SHP77 treated with DMSO at 0.1 percent for 48 hours (cell line): ENCODE measurements around the gene CNTNAP4.

Source experiments
- DNase-seq: peaks from one replicate; lab custom pipeline; 2025; lab: John Stamatoyannopoulos, UW

Gene CNTNAP4

DNA sequence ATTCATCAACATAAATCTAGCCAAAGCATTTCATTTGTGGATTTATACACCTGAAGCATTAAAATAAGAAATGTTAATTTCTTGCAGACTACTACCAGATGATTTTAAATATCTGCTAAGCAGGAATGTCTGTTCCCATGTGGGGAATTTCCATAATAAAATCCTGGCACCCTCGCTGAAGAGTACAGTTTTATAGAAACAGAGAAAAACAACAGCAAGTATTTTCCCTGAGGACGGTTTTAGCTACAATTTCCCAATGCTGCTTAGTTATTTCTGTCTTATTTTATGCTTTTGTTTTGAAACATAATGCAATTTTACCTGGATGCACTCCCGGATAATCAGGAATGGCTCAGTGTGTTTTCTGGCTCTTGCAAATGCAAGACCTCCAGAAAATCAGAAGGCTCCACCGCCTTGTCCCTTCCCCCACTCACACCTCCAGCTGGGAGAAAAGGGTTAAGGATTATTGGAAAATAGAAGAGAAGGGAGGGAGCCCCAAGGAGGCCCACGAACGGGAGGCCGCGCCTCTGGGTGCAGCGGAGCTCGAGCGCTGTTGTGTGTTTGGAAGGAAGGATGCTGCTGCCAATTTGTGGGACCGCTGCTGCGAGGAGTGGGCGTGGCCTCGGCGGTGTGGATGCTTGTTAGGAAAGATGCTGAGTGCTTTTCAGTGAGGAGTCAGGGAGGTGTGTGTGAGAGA, at the start of gene CNTNAP4:
Gene CNTNAP4, plus strand, starts transcription at position 657 of the 694 bp plus-strand sequence. CDS start 262 bp downstream, outside the sequence.
- DNase-seq = no peak

DNA sequence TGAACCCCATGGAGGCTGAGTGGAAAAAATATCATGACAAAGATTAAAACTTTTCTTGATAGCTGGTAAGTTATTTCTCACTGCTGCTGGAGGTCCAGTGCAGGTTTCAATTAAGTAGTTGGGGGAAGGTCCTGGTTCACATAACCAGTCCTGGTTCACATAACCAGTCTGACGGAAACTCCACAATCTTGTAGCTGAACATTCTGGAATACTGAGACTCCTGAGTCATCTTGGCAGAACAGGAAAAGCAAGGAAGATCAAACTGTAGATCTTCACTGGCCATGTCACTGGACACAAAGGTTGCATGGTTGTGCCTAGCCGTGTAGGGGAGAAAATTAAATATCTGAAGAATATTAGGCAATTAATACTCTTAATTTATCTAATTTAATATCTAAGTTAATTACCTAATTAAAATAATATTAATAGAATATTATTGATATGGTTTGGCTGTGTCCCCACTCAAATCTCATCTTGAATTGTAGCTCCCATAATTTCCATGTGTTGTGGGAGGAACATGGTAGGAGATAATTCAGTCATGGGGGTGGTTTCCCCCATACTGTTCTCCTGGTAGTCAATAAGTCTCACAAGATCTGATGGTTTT, 48.6 kb upstream of the CNTNAP4 start:
- no peak for DNase-seq

DNA sequence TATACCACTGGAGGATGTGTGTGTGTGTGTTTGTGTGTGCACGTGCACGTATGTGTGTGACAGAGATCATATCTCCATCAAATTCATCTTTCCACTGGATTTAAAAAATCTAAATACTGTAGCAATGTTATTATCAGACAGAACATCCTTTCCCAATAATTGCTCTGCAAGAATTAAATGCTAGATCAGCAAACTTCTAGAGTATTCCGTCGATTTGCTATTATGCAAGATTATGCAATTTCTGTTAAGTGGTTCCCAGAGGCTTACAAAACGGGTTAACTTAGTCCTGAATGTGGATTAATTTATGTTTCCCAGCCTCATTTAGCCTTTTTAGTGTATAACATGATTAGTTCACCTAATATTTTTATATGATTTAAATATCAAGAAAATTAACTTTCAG, 44.5 kb upstream of the CNTNAP4 start:
- DNase-seq = no peak

DNA sequence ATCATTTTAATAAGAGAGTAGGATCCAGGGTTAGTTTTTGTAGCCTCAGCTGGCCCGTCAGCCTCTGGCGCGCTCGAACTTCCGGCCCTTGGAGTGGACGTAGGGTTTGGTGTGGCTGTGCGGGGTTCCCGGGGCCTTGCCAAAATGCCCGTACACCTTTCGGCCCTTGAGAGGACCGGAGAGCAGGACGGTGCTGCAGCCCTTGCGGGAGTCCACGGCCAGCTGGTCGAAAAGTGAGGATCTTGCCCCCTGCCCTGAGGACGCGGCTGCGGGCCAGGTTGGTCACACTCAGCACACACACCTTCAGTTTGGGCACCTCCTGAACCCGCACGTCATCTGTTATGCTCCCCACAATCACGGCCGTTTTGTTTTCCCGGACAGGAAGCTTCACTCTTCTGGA, 42.2 kb upstream of the CNTNAP4 start:
- DNase-seq = peak; percentile 92

DNA sequence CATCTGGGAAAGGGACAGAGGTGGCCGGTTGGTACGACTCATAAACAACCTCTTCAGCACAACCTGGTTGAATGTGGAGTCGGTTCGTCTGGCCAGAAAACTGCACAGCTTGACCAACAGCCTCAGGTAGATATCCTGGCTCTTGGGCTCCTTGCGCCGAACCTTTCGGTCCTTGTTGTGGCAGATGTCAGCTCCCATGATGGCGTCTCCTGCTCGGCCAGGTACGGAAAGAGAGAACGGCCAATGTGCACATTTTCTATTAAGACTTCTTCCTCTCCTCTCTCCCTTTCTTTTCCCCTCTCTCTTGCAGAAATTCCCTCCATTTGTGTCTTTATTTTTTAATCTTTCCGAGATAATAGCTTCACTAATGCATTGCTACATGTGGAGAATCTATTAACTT, 41.8 kb upstream of the CNTNAP4 start:
- DNase-seq = peak; percentile 85

DNA sequence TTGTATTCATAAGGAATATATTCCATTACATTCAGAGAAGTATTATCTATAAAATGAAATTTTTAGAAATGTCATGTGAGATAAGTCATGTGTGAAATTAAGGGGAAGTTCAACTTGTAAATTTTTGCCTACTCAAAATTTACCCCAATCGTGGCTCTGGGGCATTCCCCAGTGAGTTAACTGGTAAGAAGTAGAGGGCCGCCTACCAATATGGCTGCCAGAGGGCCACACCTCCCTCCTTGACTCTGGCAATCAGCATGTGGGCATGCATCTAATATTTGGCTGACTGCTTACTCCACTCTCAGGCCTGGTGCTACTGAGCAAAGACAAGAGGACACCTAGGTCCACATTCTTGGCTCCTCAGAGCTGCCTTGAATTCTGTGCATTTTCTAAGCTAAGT, 39.7 kb upstream of the CNTNAP4 start:
- DNase-seq = no peak

DNA sequence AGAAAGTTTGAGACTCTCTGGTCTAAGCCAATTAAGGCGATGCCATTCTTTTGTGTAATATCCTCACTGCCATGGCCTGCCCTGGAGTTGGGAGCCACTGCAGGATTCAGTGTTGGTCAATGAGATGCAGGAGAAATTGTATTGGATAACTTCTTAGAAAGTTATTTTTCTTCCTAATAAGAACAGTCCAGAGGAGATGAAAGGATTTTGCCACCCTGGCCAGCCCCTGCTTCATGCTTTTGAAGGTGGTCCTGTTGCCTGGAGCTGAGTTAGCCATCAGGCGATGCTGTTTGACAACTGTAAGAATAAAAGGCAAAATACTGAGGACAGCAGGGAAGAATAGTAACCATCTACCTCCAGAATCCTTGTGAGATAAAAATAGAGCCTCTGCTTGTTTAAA, 35.4 kb upstream of the CNTNAP4 start:
- DNase-seq = no peak

DNA sequence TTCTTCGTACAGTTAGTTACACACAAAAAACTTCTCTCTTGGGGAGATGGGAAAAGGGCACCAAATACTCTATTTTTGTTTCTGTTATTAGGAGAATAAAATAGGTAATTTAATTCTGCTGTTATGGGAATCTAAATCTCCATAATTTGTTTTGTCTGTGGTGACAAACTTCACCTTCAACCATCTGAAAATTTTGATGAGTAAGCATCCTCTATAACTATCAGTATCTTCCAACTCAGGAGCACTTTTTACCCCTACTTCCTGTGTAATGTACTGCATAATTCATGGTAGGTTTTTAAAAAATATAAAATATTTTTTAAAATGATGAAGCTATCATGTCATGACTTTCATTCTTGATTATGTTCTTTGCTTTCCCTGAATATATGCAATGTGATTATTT, 33.6 kb upstream of the CNTNAP4 start:
- no peak for DNase-seq

DNA sequence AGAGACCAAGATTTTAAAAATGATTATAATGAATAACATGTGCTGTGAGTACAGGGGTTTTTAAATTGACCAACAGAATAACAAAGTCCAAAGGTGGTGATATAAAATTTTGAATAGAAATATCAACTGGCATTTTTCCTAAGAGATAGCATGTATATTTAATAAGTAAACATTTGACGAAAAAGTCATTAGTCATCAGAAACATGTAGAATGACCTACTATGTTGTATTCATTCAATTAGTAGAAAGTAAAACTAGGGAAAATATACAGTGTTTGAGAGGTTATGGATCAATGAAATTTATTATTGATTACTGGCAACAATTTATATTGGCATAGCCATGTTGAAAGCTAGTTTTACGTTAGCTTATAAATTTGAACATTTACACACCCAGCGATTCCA, 30.6 kb upstream of the CNTNAP4 start:
- no peak for DNase-seq

DNA sequence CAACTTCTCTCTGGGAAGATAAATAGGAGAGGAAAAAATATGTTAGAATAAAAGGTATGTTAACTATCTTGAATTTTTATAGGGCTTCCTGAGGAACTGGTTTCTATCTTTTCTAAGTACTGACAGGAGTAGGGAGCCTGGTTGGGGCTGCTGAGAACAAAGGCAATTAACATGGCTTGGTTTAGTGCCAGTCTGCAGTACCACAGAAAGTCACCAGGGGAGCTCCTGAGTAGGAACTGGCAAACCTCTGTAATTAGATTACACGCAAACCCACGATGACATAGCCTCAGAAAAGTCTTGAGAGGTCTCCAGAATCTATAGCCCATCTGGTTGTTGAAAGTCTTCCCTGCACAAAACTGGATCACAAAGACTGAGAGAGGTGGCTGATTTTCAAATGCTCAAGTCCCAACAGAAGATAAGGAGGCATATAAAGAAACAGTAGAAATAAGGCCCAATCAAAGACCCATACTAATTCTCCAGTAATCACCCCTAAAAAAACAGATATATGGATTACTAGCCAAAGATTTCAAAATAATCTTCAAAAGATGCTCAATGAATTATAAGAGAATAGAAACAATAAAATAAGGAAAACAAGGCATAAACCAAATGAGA, 11.7 kb upstream of the CNTNAP4 start:
- DNase-seq = peak; percentile 12

DNA sequence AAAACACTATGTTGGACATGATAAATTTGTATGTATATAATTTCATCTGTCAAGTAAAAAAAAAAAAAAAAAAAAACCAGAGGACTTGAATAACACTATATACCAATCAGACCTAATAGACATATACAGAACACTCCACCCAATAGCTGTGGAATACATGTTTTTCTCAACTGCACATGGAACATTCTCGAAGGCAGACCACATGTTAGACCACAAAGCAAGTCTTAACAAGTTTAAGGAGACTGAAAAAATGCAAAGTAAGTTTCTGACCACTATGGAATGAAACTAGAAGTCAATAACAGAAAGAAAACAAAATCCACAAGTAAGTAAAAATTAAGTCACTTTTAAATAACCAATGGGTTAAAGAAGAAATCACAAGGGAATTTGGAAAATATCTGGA, 8.4 kb upstream of the CNTNAP4 start:
- DNase-seq = no peak

DNA sequence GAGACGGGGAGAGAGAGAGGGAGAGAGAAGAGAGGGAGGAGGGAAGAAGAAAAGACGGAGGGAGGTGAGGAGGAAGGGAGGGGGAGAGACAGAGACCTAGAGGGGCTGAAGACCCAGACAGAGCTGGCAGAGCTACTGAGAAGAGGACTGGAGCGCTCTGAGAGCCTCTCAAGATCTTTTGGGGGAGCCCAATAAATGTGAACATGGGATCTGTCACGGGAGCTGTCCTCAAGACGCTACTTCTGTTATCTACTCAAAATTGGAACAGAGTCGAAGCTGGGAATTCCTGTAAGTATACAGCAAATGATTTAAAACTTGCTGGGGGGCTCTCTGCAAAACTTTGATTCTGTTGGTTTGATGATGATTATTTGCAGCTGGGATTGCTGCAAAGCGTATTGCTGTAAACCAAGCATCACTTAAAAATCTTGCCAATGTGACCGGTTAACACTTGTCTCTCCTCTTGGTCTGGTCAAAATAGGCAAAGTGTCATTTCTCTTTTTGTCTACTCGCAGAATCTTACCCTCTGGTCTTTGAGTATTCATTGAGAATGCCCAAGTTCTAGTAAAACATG, 344 bp downstream of the CNTNAP4 start:
- DNase-seq = no peak

DNA sequence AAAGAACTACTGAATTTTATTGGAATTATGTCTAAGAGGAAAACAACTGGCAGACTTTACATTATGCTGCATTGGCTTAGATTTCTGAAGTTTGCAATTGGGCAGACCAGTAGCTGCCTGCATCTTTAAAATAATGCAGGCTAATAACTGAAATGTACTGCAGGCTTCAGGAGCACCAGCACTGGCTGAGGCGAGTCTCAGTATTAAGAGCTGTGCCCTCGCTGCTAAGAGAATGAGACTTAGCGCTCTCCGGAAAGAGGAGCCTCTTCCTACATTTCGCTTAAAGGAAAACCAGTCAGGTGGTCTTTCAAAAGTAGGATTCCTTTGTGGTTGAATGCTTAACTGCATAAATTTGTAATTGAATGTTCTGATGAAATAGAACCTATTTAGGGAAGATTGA, 885 bp downstream of the CNTNAP4 start:
- DNase-seq = no peak

DNA sequence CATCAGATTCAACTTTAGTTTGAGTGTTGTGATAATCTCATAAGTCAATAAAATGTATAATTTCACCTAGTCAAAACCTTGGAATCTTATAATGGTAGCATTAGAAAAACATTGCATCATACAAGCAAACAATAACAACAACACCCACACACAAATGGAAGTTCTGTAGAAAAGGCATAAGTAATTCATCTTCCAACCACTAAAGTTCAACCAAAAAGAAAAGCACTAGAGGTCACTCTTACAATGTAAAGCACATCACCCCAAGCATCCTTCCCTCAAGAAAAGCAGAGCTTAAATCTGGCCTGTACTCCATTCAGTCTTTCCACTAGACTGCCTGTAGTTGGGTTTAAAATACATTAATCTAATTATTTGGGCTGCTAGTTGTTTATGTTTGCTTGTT, 1.8 kb downstream of the CNTNAP4 start:
- DNase-seq = peak; percentile 2

DNA sequence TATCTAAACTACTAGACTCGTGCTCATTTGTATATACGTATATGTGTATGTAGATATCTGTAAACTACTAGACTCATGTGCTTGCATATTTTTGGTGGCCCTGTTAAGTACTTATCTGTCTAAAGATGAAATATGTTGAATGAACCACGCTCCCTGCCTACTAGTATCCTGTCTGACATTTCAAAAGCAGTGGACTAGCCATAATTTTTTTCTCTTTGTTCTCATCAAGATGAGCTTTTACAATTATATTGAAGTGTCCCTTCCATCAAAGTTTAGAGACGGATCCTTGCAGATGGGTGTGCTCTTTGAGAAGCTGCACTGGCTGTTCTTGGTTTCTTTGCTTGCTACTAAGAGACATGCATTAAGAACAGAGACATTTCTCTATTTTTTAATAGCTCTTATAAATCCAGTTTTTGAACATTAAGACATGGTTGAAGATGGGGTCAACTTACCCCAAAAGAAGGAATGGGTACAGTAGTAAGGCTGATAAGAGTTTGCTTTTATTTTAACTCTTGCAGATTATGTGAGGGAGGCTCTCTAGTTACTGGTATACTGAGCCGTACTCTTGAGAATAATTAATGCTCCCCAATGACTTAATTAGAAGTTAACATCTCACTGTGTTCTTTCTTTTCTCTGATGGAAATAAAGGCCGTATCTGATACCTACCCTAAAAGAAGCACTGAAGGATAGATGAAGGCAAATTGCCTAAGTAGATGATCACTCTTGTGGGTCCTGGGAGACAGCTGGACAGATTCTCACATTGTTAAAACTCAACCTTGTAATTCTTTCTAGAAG, 3.4 kb downstream of the CNTNAP4 start:
- DNase-seq = no peak

DNA sequence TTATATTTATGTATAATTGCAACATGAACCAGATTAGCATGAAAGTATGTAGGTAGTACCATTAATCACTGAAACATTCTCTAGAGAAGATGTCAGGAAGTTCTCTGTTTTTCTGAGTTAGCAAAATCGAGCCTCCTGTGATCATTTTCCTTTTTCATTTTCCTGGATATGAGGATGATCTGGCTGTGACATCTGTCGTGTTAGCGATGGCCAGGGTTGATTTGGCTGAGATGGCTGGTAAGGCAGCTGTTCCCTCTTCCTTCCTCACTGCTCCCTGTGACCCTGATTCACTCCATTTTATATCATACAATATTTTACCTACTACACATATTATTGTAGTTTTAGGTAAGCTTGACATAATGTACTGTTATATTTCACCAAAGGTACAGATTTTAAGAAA, 10.3 kb downstream of the CNTNAP4 start:
- DNase-seq = no peak

DNA sequence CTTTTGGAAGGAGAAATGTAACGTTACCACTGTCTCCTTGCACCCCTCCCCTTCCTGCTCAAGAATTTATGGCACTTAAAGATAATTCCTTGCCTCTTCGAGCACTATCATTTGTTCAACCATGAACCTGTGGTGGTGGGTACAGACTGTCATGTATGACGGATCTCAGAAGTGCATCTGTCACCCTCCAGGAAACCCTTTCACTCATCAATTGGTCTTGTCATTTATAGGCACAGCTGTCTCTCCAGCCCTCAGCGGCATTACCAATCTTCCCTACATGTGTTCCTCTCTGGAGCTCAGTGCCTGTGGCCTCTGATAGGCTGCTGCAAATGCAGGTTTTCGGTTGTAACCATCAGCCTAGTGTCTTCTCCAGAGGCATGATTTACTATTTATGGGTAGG, 15.0 kb downstream of the CNTNAP4 start:
- DNase-seq = no peak

DNA sequence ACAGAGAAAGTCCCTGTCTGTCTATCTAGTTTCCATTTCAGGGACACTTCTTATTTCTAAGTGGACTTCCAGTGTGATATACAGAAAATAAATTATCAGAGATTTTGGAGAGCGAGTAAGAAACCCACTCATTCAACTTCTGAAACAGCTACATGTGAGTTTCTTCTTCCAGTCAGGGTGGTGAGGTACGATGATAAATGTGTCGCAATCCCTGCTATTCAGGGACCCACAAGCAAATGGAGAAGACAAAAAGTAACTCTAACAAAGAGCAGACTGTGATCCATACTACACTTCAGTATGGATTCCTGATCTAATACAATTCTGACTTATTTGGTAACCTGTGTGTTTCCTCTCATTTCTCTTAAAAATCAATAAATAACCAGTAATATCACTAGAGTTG, 16.8 kb downstream of the CNTNAP4 start:
- DNase-seq = no peak

DNA sequence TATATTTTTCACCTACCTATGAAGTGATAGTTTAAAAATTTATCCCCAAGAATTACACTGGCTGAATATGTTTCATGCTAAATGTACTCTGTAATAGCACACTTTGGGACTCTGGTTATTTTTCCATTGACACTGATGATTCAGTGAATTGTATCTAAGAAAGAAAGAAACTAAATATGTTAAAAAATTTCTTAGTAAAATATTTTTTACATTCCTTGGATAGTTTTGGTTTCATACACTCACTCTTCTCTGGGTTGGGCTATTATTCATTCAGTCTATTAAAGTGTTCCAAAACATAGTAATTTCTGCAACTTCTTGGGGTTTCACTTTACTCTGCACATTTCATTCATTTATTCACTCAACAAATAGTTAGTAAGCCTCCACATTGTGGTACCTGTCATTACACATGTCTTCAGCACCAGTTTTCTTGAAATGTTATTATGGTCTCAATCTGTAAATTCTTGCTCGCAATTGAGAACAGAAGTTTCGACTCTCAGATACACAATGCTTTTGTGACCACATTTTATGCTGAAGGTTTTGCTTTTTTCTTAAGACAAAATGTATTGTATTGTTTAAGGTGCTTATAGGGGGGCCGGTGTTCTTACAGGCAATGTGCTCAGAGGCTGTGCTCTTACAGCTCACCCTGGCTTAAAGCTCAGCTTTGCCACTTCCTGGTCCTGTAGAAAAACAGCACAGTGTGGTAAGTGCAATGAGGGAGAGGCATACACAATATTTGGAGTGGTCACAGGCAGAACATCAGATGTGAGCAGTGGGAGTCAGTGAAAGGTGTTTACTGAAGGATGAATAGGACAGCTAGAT, 17.4 kb downstream of the CNTNAP4 start:
- DNase-seq = no peak

DNA sequence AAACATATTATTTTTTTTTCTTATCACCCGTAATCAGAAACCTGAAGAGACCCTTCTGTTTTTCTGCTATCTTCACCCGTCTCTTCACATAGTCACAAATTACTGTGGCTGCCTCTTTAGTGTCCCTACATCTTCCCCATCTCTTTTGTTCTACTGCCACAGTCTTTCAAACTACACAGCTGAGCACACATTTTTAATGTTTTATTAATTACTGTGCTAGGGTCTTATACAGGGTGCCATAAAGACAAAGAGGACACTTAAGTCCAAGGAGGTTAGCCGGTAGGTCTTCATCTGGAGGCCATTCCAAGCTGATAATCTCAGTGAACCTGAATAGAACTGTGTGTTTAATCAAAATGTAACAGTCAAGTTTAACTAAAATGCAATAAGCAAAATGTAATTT, 20.7 kb downstream of the CNTNAP4 start:
- DNase-seq = no peak

DNA sequence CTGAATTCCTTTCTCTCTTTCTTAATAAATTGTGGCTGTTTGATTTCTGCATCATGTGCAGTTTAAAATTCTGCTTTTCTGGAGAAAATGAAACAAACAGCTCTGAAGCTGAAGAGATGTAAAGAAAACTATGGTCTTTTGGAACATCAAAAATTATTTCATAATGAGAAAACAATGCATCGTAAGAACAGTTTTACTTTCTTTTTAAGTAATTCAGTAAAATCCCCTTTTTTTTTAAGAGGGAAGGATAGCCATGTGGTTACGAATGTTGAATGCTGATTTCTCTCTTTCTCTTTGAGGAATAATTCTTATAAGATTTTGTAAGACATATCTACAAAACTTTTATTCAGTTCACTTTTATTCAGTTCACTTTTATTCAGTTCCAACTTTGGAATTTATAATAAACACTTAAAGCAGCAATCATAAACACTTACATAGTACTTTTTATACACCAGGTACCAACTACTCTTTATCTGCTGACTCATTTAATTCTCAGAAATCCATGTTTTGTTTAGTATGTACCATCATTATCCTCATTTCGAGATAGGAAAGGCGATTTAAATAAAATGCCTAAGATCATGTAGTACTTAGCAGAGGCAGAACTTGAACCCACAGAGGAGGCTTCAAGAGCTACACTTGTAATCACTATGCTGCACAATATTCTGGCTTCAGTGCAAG, 26.6 kb downstream of the CNTNAP4 start:
- DNase-seq = no peak
